Testis (tissue), 2 donors: Measurements from ENCODE around the gene RNF121.
"Not testable (repeated sequence)": the region's sequence is repeated elsewhere in the genome, so short reads cannot be mapped to it uniquely, and the experiment has no call there.

Experiments
- CTCF ChIP-seq, 3 experiments: fragments of 450-650 bp in 2 of 3; fragments of 200-600 bp in 1 of 3; sonication (generic) in 1 of 3; IDR thresholded peaks; one replicate each; pipeline ENCODE4 v1.5.1; 2016 to 2019; ENCODE audit warnings: antibody characterized with exemption in 3 of 3, mild to moderate bottlenecking in 2 of 3, moderate library complexity in 1 of 3
- POLR2A ChIP-seq: fragments of 450-650 bp; IDR thresholded peaks from one replicate; pipeline ENCODE4 v1.6.1; 2017; ENCODE audit warnings: antibody characterized with exemption, mild to moderate bottlenecking, moderate library complexity

- not testable (repeated sequence) for TF ChIP-seq CTCF (IDR thresholded peaks at IDR 0.05); POLR2A
Measured at GRCh38 chr11:71888335-71889010, 40.4 kb upstream of the RNF121 start.
